K562 (cell line): ENCODE results near the gene C19orf85. TPM values are rescaled to one million over a fixed set of nuclear protein-coding genes. Genes with fewer than 3 reads are reported as not detected.

Experiments used
- ATF6 ChIP-seq: sonication (generic); formaldehyde crosslinking; IDR thresholded peaks from 2 replicates; pipeline ENCODE4 v1.4.0; 2020; ENCODE audit warnings: mild to moderate bottlenecking, missing genetic modification reagents
- CREB1 ChIP-seq, 2 experiments: sonication (generic) in 1 of 2; formaldehyde crosslinking in 1 of 2; IDR thresholded peaks; 2 replicates each; pipeline versions ENCODE4 v1.6.1 to v1.8.0; 2012 to 2022; ENCODE audit warnings: inconsistent platforms in 1 of 2, mild to moderate bottlenecking in 1 of 2, missing genetic modification reagents in 1 of 2, moderate library complexity in 1 of 2
- HOXB6 ChIP-seq: fragments of 250-450 bp; sonication (Bioruptor Pico); IDR thresholded peaks from 2 replicates; pipeline ENCODE4 v1.5.1; 2022; ENCODE audit warnings: mild to moderate bottlenecking, borderline replicate concordance
- KDM2B ChIP-seq: fragments of 250-450 bp; sonication (Bioruptor Pico); IDR thresholded peaks from 2 replicates; pipeline ENCODE4 v1.8.0; 2021; ENCODE audit warnings: mild to moderate bottlenecking, moderate library complexity
- L3MBTL2 ChIP-seq: fragments of 450-650 bp; IDR thresholded peaks from 2 replicates; pipeline ENCODE4 v1.6.1; 2016; ENCODE audit warnings: mild to moderate bottlenecking, moderate library complexity
- MAFK ChIP-seq: IDR thresholded peaks from 2 replicates; pipeline ENCODE4 v1.6.1; 2011; ENCODE audit warnings: low read length, improper control_type of control experiment
- MIER1 ChIP-seq: fragments of 450-650 bp; IDR thresholded peaks from 2 replicates; pipeline ENCODE4 v1.6.1; 2016; ENCODE audit warnings: antibody characterized with exemption, mild to moderate bottlenecking, low read depth
- NFATC3 ChIP-seq: fragments of 450-650 bp; IDR thresholded peaks from 2 replicates; pipeline ENCODE4 v1.6.1; 2017; ENCODE audit warnings: mild to moderate bottlenecking
- NR1H2 ChIP-seq: sonication (generic); formaldehyde crosslinking; IDR thresholded peaks from 2 replicates; pipeline ENCODE4 v1.4.0; 2020; ENCODE audit warnings: mild to moderate bottlenecking, missing genetic modification reagents
- RBM14 ChIP-seq: fragments of 200-400 bp; formaldehyde crosslinking; IDR thresholded peaks from 2 replicates; pipeline ENCODE4 v1.6.1; 2018; ENCODE audit warnings: low read depth, mild to moderate bottlenecking, low read length, moderate library complexity, borderline replicate concordance; ENCODE audit not compliant: insufficient read depth
- RFX7 ChIP-seq: fragments of 250-450 bp; sonication (Bioruptor Pico); IDR thresholded peaks from 2 replicates; pipeline ENCODE4 v1.5.1; 2021; ENCODE audit warnings: mild to moderate bottlenecking
- SMAD2 ChIP-seq: fragments of 150-350 bp; IDR thresholded peaks from 2 replicates; pipeline ENCODE4 v1.6.1; 2014; ENCODE audit warnings: low read depth, mild to moderate bottlenecking, low read length
- SMARCA4 ChIP-seq: fragments of 450-650 bp; IDR thresholded peaks from 2 replicates; pipeline ENCODE4 v1.6.1; 2016
- SP1 ChIP-seq: sonication (generic); formaldehyde crosslinking; IDR thresholded peaks from 2 replicates; pipeline ENCODE4 v1.8.1; 2022; ENCODE audit warnings: mild to moderate bottlenecking, missing genetic modification reagents
- THRAP3 ChIP-seq: fragments of 450-650 bp; IDR thresholded peaks from 2 replicates; pipeline ENCODE4 v1.6.1; 2016; ENCODE audit warnings: mild to moderate bottlenecking, inconsistent platforms, borderline replicate concordance
- ZNF212 ChIP-seq: fragments of 450-650 bp; formaldehyde crosslinking; IDR thresholded peaks from 2 replicates; pipeline ENCODE4 v1.4.0; 2020; ENCODE audit warnings: mild to moderate bottlenecking
- ZNF551 ChIP-seq: fragments of 250-450 bp; sonication (Bioruptor Pico); IDR thresholded peaks from 2 replicates; pipeline ENCODE4 v1.5.0; 2021; ENCODE audit warnings: mild to moderate bottlenecking, moderate library complexity
- polyA plus RNA-seq, 8 experiments: library from polyadenylated mRNA; depleted of rRNA in 4 of 8; stranded (reverse) in 5 of 8; unstranded in 3 of 8; fragments of >200 nt; fragmentation: Nextera tagmentation in 2 of 8; fragmentation: Illumina TruSeq in 1 of 8; extraction: Ambion mirVana in 2 of 8; extraction: Trizol in 1 of 8; gene quantifications; 2 replicates each; pipeline versions ENCODE4 v1.2.1 to v1.2.3, GENCODE V29; 2011 to 2014; ENCODE audit warnings: inconsistent platforms in 1 of 8, missing spikeins in 1 of 8
- total RNA-seq, 7 experiments: library from RNA; depleted of rRNA in 6 of 7; stranded (reverse); fragments of >200 nt in 6 of 7; fragmentation: Illumina TruSeq in 2 of 7; extraction: Trizol in 2 of 7; gene quantifications; 2 replicates each; pipeline versions ENCODE4 v1.2.1 to v1.2.3, GENCODE V29; 2011 to 2021; ENCODE audit warnings: low replicate concordance in 1 of 7
- TF ChIP-seq, protein P1 (sequence below): fragments of 450-650 bp; formaldehyde crosslinking; IDR thresholded peaks from 2 replicates; pipeline ENCODE4 v1.4.0; 2022; ENCODE audit warnings: mild to moderate bottlenecking, moderate library complexity
- TF ChIP-seq, protein P2 (sequence below): sonication (generic); formaldehyde crosslinking; IDR thresholded peaks from 2 replicates; pipeline ENCODE4 v1.8.1; 2023; ENCODE audit warnings: mild to moderate bottlenecking, missing genetic modification reagents
- TF ChIP-seq, protein P3 (sequence below): sonication (generic); formaldehyde crosslinking; IDR thresholded peaks from 2 replicates; pipeline ENCODE4 v1.8.0; 2022; ENCODE audit warnings: missing genetic modification reagents, mild to moderate bottlenecking, borderline replicate concordance
- TF ChIP-seq, protein P4 (sequence below): fragments of 450-650 bp; IDR thresholded peaks from 2 replicates; pipeline ENCODE4 v1.6.1; 2014; ENCODE audit warnings: low read depth, mild to moderate bottlenecking, moderate library complexity, borderline replicate concordance

The C19orf85 gene
- total and polyA plus RNA-seq, 9 of the 15 experiments (the other 6 are each of a cell fraction or from before 2014, with no cell fraction given), result not detected

DNA sequence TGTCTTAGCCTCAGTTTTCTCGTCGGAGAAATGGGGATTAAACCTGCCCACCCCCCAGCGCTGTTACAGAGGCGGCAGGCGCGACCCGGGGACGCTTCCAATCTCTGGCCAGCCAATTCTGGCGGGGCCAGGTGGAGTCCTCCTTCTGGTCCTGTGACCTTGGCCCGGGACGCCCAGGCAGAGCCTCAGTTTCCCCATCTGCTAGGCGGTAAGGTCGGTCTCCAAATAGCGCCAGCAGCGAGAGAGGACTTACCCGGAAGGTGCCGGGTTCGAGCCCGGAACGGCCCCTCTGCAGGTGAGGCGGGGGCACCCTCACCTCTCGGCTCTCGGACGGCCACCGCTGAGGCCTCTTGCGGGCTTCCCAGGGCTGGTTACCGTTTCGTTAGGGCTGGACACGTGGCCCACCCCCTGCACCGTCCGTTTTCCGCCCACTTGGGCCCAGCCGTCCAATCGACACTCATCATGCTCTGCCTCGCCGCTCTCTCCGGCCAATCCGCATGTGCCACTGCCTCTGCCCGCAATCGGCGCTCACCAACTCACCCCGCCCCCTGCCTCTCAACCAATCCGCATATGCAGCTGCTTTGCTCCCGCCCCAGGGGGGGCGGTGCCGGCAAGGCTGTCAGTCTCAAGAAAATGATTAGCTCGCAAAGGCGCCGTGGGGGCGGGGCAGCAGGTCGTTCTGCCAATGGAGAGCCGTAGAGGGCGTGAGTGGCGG, 3.1 kb downstream of the C19orf85 start, which contains the start of gene ISOC2 (continued):
- TF ChIP-seq SMARCA4 (0 out of 2 replicates have a peak, but pooled peaks have one; percentile 59), THRAP3 (peak; percentile 79; the same call in 1 of the 2 replicates), ATF6 (CRISPR knock-in tag) (peak; percentile 3; the same call in 1 of the 2 replicates), L3MBTL2 (peak; percentile 90), HOXB6 (no peak), RBM14 (peak; percentile 91; the same call in 1 of the 2 replicates), KDM2B (CRISPR knock-in tag) (no peak), MIER1 (0 out of 2 replicates have a peak, but pooled peaks have one; percentile 32), SP1 (CRISPR knock-in tag) (peak; percentile 99), MAFK (peak; percentile 30; the same call in 1 of the 2 replicates), SMAD2 (no peak), NFATC3 (no peak), RFX7 (no peak), CREB1 (IDR thresholded peaks at IDR 0.05) (peak; percentile 69), CREB1 (CRISPR knock-in tag; IDR thresholded peaks at IDR 0.05) (peak; percentile 78), ZNF551 (CRISPR knock-in tag) (no peak), ZNF212 (CRISPR knock-in tag) (no peak), NR1H2 (no peak)
- TF ChIP-seq, protein P1, sequence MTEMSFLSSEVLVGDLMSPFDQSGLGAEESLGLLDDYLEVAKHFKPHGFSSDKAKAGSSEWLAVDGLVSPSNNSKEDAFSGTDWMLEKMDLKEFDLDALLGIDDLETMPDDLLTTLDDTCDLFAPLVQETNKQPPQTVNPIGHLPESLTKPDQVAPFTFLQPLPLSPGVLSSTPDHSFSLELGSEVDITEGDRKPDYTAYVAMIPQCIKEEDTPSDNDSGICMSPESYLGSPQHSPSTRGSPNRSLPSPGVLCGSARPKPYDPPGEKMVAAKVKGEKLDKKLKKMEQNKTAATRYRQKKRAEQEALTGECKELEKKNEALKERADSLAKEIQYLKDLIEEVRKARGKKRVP (CRISPR knock-in tag), result no peak
- TF ChIP-seq, protein P2, sequence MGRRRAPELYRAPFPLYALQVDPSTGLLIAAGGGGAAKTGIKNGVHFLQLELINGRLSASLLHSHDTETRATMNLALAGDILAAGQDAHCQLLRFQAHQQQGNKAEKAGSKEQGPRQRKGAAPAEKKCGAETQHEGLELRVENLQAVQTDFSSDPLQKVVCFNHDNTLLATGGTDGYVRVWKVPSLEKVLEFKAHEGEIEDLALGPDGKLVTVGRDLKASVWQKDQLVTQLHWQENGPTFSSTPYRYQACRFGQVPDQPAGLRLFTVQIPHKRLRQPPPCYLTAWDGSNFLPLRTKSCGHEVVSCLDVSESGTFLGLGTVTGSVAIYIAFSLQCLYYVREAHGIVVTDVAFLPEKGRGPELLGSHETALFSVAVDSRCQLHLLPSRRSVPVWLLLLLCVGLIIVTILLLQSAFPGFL (CRISPR knock-in tag), result no peak
- TF ChIP-seq, protein P3, sequence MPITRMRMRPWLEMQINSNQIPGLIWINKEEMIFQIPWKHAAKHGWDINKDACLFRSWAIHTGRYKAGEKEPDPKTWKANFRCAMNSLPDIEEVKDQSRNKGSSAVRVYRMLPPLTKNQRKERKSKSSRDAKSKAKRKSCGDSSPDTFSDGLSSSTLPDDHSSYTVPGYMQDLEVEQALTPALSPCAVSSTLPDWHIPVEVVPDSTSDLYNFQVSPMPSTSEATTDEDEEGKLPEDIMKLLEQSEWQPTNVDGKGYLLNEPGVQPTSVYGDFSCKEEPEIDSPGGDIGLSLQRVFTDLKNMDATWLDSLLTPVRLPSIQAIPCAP (CRISPR knock-in tag), result no peak
- TF ChIP-seq, protein P4, sequence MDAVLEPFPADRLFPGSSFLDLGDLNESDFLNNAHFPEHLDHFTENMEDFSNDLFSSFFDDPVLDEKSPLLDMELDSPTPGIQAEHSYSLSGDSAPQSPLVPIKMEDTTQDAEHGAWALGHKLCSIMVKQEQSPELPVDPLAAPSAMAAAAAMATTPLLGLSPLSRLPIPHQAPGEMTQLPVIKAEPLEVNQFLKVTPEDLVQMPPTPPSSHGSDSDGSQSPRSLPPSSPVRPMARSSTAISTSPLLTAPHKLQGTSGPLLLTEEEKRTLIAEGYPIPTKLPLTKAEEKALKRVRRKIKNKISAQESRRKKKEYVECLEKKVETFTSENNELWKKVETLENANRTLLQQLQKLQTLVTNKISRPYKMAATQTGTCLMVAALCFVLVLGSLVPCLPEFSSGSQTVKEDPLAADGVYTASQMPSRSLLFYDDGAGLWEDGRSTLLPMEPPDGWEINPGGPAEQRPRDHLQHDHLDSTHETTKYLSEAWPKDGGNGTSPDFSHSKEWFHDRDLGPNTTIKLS, result peak; percentile 94
